ENCODE data around the gene GREM1. TPM values are rescaled to one million over a fixed set of nuclear protein-coding genes. Genes with fewer than 3 reads are reported as not detected.

Gene GREM1
- total and polyA plus RNA-seq, 2 donors (not counting 3 experiments of a cell fraction or from before 2014, with no cell fraction given), result not detected

DNA sequence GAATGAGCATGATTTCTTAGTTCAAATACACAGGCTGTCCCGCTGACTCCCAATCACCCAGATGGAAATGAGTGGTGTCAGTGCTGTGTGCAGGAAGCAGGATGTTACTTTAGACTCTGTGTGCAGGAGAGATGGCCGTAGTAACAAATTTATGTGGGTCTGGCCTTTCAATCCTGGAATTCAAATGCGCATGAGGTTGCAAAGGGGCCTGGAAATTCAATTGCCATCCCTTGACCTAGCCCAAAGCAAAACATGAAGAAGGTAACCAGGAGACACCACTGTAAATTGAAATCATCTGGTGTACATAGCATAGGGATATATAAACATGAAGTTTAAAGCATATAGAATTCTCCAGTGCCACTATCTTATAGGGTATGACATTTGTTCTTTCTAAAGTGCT lies 33.2 kb downstream of the GREM1 start:
- H3K9me3 ChIP-seq (replicated peaks; ENCODE audit: control insufficient read depth, insufficient read depth, low read length), result no peaks in the 10 kb centered on the region
- intact Hi-C loops (cut with micrococcal nuclease) (no loop called here), dilution Hi-C loops (cut with MboI; ENCODE audit: extremely low pct_ligation_motif_present, low sequenced_read_pairs) (no loop called here)
- FAIRE-seq, result no peak
- TF ChIP-seq GATA2 (IDR thresholded peaks at IDR 0.05; ENCODE audit: insufficient read depth, insufficient read length, low read depth, low read length), result no peak
- no peak for TF ChIP-seq POLR2A (IDR thresholded peaks at IDR 0.05; ENCODE audit: low read depth, low read length)
- TF ChIP-seq, protein P1, sequence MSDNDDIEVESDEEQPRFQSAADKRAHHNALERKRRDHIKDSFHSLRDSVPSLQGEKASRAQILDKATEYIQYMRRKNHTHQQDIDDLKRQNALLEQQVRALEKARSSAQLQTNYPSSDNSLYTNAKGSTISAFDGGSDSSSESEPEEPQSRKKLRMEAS (IDR thresholded peaks at IDR 0.05; ENCODE audit: insufficient read depth, insufficient read length), result no peak
- no peak for TF ChIP-seq POLR2AphosphoS5 (IDR thresholded peaks at IDR 0.05; ENCODE audit: insufficient read depth, low read depth, low read length)
- no peak for TF ChIP-seq JUN (IDR thresholded peaks at IDR 0.05; ENCODE audit: borderline replicate concordance, insufficient read depth, insufficient read length, low read depth)
- TF ChIP-seq MYC (IDR thresholded peaks at IDR 0.05; ENCODE audit: low read depth, low read length), result no peak
- TF ChIP-seq FOS (IDR thresholded peaks at IDR 0.05; ENCODE audit: borderline replicate concordance, insufficient read depth, low read length), result no peak
- TF ChIP-seq, protein P2, sequence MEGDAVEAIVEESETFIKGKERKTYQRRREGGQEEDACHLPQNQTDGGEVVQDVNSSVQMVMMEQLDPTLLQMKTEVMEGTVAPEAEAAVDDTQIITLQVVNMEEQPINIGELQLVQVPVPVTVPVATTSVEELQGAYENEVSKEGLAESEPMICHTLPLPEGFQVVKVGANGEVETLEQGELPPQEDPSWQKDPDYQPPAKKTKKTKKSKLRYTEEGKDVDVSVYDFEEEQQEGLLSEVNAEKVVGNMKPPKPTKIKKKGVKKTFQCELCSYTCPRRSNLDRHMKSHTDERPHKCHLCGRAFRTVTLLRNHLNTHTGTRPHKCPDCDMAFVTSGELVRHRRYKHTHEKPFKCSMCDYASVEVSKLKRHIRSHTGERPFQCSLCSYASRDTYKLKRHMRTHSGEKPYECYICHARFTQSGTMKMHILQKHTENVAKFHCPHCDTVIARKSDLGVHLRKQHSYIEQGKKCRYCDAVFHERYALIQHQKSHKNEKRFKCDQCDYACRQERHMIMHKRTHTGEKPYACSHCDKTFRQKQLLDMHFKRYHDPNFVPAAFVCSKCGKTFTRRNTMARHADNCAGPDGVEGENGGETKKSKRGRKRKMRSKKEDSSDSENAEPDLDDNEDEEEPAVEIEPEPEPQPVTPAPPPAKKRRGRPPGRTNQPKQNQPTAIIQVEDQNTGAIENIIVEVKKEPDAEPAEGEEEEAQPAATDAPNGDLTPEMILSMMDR (IDR thresholded peaks at IDR 0.05; ENCODE audit: extremely low read depth in 1 of 2, insufficient read depth in 1 of 2, low read depth in 1 of 2, low read length in 2 of 2), result no peak
- TF ChIP-seq EZH2 (IDR thresholded peaks at IDR 0.05; ENCODE audit: borderline replicate concordance, low read depth, low read length, severe bottlenecking), result no peak
- H3K36me3 ChIP-seq (ENCODE audit: control insufficient read depth in 2 of 2, extremely low read depth in 1 of 2, insufficient read depth in 2 of 2, low read length in 2 of 2), result no peaks in the 10 kb centered on the region
- no peak overlapping the region for H3K9ac ChIP-seq (replicated peaks; ENCODE audit: extremely low read depth, insufficient read depth, low read length)
- no peaks in the 10 kb centered on the region for H3K4me1 ChIP-seq (ENCODE audit: control insufficient read depth, extremely low read depth, insufficient read depth, low read length)
- no peak for DNase-seq (ENCODE audit: low read depth, low spot score)
- no TSS peak for BruUV-seq (replicated peaks)
- ChIA-PET POLR2A (no interaction called here), CTCF (interaction anchor here (1.0 kb wide), 1 partner anchor 11 kb away, joined by 4 read pairs; no protein-coding TSS in a partner anchor)
- no peaks in the 10 kb centered on the region for H3K79me2 ChIP-seq (ENCODE audit: control insufficient read depth, insufficient read depth, low read length)
- H3K4me2 ChIP-seq (ENCODE audit: insufficient read depth, low read length), result no peak overlapping the region
- H3K4me3 ChIP-seq (replicated peaks in 1 of 3; ENCODE audit: insufficient read depth in 1 of 3, low read depth in 1 of 3, low read length in 3 of 3), result no peak overlapping the region
- peaks cover 0 to 6% of the 10 kb centered on the region in 2 experiments for H3K27me3 ChIP-seq (ENCODE audit: control insufficient read depth in 2 of 2, insufficient read depth in 2 of 2, low read length in 2 of 2)
- no peak overlapping the region for H3K27ac ChIP-seq (ENCODE audit: insufficient read depth, low read depth, low read length)
- H3K9me1 ChIP-seq (replicated peaks; ENCODE audit: control insufficient read depth, extremely low read depth, insufficient read depth, low read length), result no peaks in the 10 kb centered on the region
- no peak overlapping the region for H2AFZ ChIP-seq (ENCODE audit: low read depth, low read length)
- H4K20me1 ChIP-seq (replicated peaks; ENCODE audit: control insufficient read depth, extremely low read depth, insufficient read depth, low read length), result no peaks in the 10 kb centered on the region

Measured in endothelial cell of umbilical vein (primary cell).